Hematopoietic multipotent progenitor cell treated with erythropoietin and hydrocortisone succinate and interleukin-3 and kit ligand, for 6 days (in vitro differentiated cells): ENCODE results near the gene TAF8.

Experiments used
- DNase-seq: peaks from one replicate; pipeline ENCODE4 v3.0.0-alpha.2; 2015

The TAF8 gene

GRCh38 chr6:42066156-42066675 lies 15.9 kb downstream of the TAF8 start:
- no peak for DNase-seq

DNA sequence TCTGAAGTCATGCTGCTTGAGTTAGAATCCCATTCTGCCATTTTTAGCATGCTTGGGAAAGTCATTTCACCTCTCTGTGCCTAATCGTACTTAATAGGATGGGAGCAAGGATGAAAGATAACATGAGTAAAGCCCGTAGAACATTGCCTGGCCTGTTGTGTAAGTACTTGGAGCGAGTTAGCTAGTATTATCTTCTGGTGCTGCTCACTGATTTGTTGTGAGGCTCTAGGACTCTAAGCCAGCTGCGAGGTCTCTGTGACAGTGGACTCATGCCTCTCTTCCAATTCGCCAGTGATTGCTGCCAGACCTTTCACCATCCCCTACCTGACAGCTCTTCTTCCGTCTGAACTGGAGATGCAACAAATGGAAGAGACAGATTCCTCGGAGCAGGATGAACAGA lies 17.8 kb downstream of the TAF8 start:
- DNase-seq: no peak

DNA sequence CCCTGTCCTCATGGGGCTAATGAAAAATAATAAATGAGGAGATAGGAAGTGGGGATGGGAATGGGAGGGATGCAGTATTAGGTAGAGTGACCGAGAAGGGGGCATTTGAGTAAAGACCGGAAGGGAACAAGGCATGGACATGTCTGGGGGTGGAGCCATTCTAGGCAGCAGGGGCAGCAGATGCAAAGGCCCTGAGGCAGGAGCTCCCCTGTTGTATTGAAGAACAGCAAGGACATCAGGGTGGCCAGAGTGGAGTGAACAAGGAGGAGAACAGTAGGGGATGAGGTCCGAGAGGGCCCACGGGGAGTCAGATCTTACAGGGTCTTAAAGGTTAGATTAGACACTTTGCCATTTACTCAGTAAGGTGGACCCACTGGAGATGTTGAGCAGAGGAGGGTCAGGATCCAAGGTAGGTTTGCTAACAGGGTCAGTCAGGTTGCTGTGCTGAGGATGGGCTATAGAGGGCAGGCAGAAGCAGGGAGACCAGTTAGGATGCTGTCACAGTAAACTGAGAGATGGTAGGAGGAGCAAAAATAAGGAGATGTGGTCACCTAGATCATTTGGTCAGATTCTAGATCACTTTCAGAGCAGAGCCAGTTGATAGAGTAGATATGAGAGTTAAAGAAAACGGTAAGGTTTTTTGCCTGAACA lies 18.7 kb downstream of the TAF8 start:
- no peak for DNase-seq

GRCh38 chr6:42071881-42072583 lies 21.7 kb downstream of the TAF8 start:
- no peak for DNase-seq

DNA sequence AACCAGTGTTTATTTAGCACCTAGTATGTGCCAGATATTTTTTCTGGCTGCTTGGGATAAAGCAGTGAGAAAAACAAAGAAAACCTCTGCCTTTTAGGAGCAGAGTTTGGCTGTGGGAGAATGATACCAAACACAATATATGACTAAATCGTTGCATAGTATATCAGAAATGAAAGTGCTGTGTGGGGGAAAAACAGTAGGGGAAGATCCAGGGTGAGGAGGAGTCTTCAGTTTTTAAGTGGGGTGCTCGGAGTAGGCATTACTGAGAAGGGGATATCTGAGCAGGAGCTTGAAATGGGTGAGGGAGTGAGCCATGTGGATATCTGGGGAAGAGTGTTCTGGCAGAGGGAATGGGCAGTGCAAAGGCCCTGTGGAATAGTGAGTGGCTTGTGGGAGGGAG lies 23.0 kb downstream of the TAF8 start:
- no peak for DNase-seq

GRCh38 chr6:42075159-42075838 lies 25.0 kb downstream of the TAF8 start:
- DNase-seq: peak; percentile 80

- no peak for DNase-seq
These were observed 28.1 kb downstream of the TAF8 start for GRCh38 chr6:42078386-42078785.

GRCh38 chr6:42079941-42080464 lies 29.7 kb downstream of the TAF8 start:
- no peak for DNase-seq

- no peak for DNase-seq
These were observed 33.2 kb downstream of the TAF8 start for GRCh38 chr6:42083530-42083929.

DNA sequence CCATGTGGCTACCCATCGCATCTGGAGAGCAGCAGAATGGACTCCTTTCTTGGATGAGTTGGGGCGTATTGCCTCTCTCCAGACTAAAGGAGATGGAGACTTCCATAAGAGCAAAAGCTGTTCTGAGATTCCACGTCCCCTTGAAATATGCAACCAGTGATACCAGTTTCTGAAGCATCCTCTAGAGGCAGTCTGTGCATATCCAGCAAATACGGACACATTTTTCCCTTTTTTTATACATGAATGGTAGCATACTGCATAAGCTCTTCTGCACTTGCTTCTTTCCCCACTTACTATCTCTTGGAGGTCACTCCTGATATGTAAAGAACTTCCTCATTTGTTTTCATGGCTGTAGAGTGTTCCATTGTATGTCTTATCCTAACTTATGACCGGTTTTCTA lies 34.6 kb downstream of the TAF8 start:
- DNase-seq: no peak

DNA sequence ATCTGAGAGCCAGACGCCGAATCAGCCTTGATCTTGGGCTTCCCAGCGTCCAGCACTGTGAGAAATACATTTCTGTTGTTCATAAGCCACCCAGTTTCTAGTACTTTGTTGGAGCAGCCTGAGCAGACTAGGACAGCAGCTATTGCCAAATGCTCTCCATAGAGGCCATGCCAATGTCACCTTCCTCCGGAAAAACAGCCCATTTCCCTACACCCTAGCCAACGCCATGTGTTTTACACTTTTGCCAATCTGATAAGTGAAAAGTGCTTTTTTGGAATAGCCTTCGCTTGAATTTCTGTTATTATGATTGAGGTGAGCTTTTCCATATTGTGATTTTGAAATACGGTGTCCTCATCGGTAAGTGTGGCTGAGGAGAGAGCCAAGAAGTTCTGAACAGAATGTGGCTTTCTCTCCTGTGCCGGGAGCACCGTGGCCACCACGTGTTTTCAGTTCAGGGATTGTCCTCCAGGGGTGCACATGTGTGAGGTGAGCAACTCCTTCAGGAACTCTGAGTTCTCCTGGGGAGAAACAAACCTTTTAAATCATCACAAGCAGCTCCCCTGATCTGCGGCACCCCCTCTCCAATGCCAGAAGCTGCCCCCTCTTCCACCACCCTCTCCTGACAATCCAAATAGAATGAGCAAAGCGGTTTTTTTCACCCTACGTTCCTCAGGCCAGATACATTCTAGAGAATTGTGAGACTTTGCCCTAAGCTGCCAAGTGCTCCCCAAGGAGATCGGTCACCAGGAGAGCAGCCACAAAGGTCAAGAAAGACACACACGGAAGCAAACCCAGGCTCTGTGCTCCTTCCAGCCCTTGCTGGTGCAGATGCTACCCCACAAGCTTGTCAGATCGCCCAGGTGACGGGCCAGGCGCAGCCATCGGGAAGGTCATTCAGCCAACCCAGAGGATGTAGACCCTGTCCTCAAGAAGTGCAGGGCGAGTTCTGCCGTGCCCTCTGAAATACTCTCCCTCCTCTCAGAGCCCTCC lies 36.0 kb downstream of the TAF8 start:
- no peak for DNase-seq

GRCh38 chr6:42088101-42088591 lies 37.8 kb downstream of the TAF8 start:
- no peak for DNase-seq

GRCh38 chr6:42090819-42091717 lies 40.7 kb downstream of the TAF8 start:
- no peak for DNase-seq

GRCh38 chr6:42091718-42092023 lies 41.3 kb downstream of the TAF8 start:
- no peak for DNase-seq

GRCh38 chr6:42093582-42094329 lies 43.4 kb downstream of the TAF8 start:
- DNase-seq: peak; percentile 36

- DNase-seq: no peak
These were observed 44.8 kb downstream of the TAF8 start for GRCh38 chr6:42095094-42095493.

- no peak for DNase-seq
These were observed 45.6 kb downstream of the TAF8 start for GRCh38 chr6:42095776-42096541.

DNA sequence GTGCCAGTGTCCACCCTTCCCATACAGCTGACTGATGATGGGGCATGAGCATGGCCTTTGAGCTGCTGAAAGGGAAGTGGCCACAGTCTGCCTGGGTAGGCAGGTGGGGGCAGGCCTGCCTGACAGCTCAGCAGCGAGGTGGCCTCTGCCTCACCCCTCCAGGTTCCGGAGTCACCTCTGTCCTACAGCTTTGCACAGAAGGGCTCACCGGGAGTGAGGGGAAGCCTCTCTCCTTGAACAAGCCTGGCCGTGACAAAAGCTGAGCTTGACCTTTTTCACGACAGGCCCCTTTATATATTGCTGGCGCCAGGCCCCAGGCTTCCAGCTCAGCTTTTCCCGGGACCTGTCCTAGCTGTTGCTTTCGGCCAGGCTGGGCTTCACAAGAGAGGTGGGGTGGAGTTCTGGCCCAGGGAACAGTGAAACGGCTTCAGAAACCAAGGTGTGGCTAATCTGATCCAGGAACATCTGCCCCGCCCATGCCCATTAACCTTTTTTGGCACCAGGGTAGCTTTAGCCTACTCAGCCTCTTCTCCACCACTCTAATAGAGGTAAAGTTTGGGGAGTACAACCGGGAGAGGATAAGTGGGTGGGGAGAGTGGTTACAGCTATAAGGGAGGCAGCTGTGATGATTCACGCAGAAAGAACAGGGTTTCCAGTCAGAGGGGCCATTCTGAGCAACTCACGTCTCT lies 49.2 kb downstream of the TAF8 start:
- peak; percentile 28 for DNase-seq
